OCI-LY1 (cell line): ENCODE data around the gene LIMCH1.

ENCODE experiments used
- CTCF ChIP-seq: fragments of 200-600 bp; sonication (generic), shearing (Covaris generic); IDR thresholded peaks from 2 replicates; pipeline ENCODE4 v1.5.1; 2017; ENCODE audit warnings: mild to moderate bottlenecking, antibody characterized with exemption, low read length, moderate library complexity, mixed read lengths
- EZH2 ChIP-seq: fragments of 200-600 bp; sonication (generic), shearing (Covaris generic); IDR thresholded peaks from 2 replicates; pipeline ENCODE4 v1.8.0; 2017; ENCODE audit warnings: borderline replicate concordance, mixed run types, mild to moderate bottlenecking, antibody characterized with exemption, low read length, moderate library complexity, mixed read lengths

GRCh38 chr4:41551536-41551935 is 13.6 kb downstream of the LIMCH1 start:
- TF ChIP-seq CTCF: no peak
- no peak for TF ChIP-seq EZH2
